Fibroblast of lung (primary cell): ENCODE results near the gene DBNL.
"Not testable (repeated sequence)": the region's sequence is repeated elsewhere in the genome, so short reads cannot be mapped to it uniquely, and the experiment has no call there.

Experiments
- CTCF ChIP-seq, 2 donors: IDR thresholded peaks in 1 of 2; conservative IDR thresholded peaks in 1 of 2; 1 replicate in 1 of 2; 2 replicates in 1 of 2; pipeline ENCODE4 v1.5.1; 2011 to 2012; ENCODE audit warnings: low read length in 2 of 2, control low read depth in 1 of 2, inconsistent platforms in 1 of 2, low read depth in 1 of 2, mild to moderate bottlenecking in 1 of 2
- EZH2 ChIP-seq: IDR thresholded peaks from 2 replicates; pipeline ENCODE4 v1.5.1; 2012; ENCODE audit warnings: low read length, control low read depth, mild to moderate bottlenecking; ENCODE audit errors: missing control alignments

DNA sequence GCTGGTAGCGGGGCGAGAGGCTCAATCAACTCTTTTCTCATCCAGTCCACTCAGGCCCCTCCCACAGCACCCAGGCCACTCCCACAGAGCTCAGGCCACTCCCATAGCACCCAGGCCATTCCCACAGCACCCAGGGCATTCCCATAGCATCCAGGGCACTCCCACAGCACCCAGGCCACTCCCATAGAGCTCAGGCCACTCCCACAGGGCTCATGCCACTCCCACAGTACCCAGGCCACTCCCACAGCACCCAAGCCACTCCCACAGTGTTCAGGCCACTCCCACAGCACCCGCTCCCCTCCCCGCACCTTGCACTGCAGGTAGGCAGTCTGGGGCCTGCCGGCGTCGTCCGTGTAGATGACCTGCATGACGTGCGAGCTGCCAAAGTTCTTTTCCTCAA is 8.1 kb upstream of the DBNL start:
- TF ChIP-seq CTCF (conservative IDR thresholded peaks at IDR 0.05 in 1 of 2, IDR thresholded peaks at IDR 0.05 in 1 of 2; ENCODE audit: low read depth in 1 of 2, low read length in 2 of 2); EZH2: not testable (repeated sequence)
